Mesenteric fat pad (tissue), 1 donor: ENCODE measurements around the gene UBB. TPM values are rescaled to one million over a fixed set of nuclear protein-coding genes. Genes with fewer than 3 reads are reported as not detected.
"Not testable (repeated sequence)": the region's sequence is repeated elsewhere in the genome, so short reads cannot be mapped to it uniquely, and the experiment has no call there.

Experiments used
- DNase-seq: peaks from one replicate; pipeline ENCODE4 v3.0.0-alpha.2; 2020; ENCODE audit warnings: low spot score
- total RNA-seq: library from RNA; stranded (reverse); fragmentation: NEBNext Ultra II Directional; extraction: Animal tissue kit (Norgen Biotek cat#: 25700); gene quantifications from one replicate; pipeline ENCODE4 v1.2.1, GENCODE V29; 2021
- donor health status: DM: yes; HTN: yes; CAD: no.

Gene UBB
- total RNA-seq, 1 donor from 2014 or later: 967 TPM

DNA sequence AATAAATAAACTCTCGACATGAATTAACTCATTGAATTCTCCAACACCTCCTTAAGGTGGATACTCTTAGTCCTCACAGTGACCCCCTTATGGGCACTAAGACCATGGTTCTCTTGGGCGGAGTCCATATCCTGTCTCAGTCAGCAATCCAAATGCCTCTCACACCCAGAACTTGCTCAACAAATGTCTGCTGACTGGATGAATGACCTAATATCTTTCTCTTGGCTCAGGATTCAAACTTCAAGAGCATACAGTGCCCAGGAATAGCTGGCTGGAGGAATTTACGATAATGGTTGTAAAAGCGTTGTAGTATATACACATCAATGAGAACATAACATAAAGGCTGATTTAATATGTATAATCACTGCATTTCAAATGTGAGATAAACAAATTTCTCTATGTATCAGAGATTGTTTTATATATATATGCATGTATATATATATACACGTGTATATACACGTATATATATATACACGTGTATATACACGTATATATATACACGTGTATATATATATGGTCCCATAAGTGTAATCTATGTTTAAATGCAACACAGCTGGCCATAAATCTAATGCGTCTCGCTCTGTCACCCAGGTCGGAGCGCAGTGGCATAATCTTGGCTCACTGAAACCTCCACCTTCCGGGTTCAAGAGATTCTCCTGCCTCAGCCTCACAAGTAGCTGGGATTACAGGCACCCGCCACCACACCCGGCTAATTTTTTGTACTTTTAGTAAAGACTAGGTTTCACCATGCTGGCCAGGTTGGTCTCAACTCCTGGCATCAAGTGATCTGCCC, 6.5 kb upstream of the UBB start:
- no peak for DNase-seq

DNA sequence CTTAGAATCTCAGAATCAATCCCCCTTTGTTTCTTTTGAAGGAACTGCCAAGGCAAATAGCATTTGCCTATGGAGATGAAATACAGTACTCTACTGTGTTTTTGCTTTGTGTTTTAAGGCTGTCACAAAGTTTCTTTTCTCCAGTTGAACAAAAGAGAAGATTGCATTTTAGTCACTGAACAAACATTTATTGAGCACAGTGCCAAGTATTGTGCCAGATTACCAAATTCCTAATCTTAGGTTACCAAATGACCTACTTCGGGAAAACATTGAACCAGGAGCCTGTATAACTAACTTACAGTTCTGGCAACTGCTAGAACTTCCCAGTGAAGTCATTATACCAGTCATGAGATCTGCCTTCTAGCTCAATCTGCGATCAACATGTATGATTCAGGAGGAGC, 3.0 kb upstream of the UBB start:
- no peak for DNase-seq

- DNase-seq: no peak
Measured at GRCh38 chr17:16378636-16379282, 2.1 kb upstream of the UBB start.

- no peak for DNase-seq
Measured at GRCh38 chr17:16379654-16380053, 1.2 kb upstream of the UBB start.

DNA sequence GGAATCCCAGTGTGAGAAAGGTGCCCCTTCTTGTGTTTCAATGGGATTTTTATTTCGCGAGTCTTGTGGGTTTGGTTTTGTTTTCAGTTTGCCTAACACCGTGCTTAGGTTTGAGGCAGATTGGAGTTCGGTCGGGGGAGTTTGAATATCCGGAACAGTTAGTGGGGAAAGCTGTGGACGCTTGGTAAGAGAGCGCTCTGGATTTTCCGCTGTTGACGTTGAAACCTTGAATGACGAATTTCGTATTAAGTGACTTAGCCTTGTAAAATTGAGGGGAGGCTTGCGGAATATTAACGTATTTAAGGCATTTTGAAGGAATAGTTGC, 567 bp downstream of the UBB start:
- DNase-seq: no peak

DNA sequence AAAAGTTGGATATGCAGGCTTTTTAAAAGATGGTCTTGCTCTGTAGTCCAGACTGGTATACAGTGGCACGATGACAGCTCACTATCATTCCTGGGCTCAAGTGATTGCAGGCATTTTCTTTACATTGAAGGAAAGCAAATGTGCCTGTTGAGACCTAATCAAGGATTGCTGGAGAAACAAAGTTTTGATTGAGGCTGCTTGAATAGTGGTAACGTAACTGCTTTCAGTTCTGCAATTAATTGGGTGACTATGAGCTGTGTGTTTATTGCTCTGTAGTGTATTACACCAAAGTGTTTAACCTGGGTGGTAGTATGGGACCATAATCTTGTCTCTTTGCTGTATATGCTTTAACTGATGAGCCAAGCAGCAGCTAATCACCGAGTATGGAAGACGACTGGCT, 2.3 kb downstream of the UBB start:
- no peak for DNase-seq

GRCh38 chr17:16383772-16384287, 2.9 kb downstream of the UBB start:
- no peak for DNase-seq

GRCh38 chr17:16384557-16384956, 3.7 kb downstream of the UBB start:
- no peak for DNase-seq

DNA sequence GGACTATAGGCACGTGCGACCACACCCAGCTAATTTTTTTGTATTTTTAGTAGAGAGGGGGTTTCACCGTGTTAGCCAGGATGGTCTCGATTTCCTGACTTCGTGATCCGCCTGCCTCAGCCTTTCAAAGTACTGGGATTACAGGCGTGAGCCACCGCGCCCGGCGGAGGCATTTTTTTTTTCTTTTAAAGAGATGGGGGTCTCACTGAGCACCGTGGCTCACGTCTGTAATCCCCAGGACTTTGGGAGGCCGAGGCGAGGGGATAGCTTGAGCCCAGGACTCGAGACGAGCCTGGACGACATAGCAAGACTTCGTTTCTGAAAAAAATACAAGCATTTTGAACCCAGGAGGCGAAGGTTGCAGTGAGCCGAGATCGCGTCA, 5.2 kb downstream of the UBB start:
- not testable (repeated sequence) for DNase-seq

GRCh38 chr17:16391451-16391850, 10.6 kb downstream of the UBB start:
- DNase-seq: no peak

GRCh38 chr17:16392491-16392890, 11.6 kb downstream of the UBB start:
- DNase-seq: not testable (repeated sequence)

DNA sequence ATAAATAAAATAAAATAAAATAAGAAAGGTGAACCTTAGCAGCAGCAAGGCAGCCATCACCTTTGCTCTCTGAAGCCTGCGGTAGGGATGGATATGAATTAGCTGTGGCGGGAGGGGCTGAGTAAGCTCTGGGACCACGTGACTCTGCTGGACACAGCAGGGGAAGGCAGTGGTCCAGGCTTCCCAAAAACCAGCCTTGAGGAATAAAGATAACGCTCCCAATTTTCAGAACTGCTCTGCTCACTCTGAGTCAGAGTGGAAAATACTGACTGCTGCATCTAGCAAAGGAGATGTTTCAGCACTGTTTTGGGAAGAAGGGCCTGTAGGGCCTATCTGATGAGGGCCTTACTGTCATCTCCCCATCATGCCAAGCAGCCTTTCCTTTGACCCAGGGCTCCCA, 15.0 kb downstream of the UBB start:
- not testable (repeated sequence) for DNase-seq

- not testable (repeated sequence) for DNase-seq
Measured at GRCh38 chr17:16396693-16397092, 15.8 kb downstream of the UBB start.

GRCh38 chr17:16398270-16399267, 17.7 kb downstream of the UBB start:
- no peak for DNase-seq

DNA sequence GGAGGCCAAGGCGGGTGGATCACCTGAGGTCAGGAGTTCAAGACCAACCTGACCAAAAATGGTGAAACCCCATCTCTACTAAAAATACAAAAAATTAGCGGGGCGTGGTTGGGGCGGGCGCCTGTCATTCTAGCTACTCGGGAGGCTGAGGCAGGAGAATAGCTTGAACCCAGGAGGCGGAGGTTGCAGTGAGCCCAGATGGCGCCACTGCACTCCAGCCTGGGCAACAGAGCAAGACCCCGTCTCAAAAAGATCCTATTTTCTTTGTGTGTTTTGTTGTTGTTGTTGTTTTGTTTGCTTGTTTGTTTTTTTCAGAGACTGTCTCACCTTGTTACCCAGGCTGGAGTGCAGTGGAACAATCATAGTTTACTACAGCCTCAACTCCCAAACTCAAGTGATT, 23.0 kb downstream of the UBB start:
- DNase-seq: not testable (repeated sequence)

GRCh38 chr17:16406742-16407674, 26.1 kb downstream of the UBB start:
- DNase-seq: no peak

DNA sequence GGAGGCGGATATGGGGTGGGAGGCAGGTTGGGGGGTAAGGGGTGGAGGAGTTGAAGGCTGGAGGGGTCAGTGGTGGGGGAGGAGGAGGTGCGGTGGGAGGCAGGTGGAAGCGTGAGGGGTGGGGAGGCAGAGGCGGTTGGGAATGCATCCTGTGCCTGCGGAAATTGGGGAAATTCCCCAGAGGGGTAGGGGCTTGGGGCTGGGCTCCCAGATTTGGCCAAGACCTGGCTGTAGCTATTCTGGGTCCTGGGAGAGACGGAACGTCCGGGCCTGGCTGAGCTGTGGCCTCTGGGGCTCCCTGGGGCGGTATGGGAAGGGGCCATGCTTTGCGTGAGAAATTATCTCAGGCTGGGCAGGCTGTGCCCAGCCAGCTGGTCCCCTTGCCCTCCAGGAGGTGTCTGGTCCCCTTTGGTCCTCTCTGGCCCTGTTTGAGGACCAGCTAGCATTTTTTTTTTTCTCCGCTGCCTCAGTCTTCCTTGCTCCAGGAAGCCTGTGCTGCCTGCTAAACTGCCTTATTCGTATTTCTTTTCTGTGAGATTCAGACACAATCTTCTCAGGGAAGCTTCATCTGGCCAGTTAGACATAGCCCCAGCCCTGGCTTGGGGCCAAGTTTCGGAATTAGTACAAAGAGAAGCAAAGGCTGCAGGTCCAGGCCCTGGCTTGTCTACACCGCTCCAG, 27.2 kb downstream of the UBB start:
- DNase-seq: no peak

GRCh38 chr17:16415031-16415924, 34.4 kb downstream of the UBB start, which contains the start of gene TRPV2:
Gene TRPV2, plus strand, starts transcription at chr17:16415571. Its CDS starts 2,098 bp downstream, at chr17:16417669.
- DNase-seq: no peak

DNA sequence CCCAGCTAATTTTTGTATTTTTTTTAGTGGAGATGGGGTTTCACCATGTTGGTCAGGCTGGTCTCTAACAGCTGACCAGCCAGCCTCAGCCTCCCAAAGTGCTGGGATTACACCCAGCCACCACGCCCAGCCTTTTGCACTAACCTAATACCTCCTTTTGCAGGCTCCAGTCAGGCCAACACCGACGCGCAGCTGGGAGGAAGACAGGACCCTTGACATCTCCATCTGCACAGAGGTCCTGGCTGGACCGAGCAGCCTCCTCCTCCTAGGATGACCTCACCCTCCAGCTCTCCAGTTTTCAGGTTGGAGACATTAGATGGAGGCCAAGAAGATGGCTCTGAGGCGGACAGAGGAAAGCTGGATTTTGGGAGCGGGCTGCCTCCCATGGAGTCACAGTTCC, 36.5 kb downstream of the UBB start:
- no peak for DNase-seq
